Adipose tissue (tissue), 3 donors: Measurements from ENCODE around the gene RIPOR1. TPM values are rescaled to one million over a fixed set of nuclear protein-coding genes. Genes with fewer than 3 reads are reported as not detected.
"Not testable (repeated sequence)": the region's sequence is repeated elsewhere in the genome, so short reads cannot be mapped to it uniquely, and the experiment has no call there.

Source experiments
- H3K27ac ChIP-seq: one replicate; pipeline ENCODE4 v1.5.1; 2013; ENCODE audit warnings: low read depth, low read length
- WGBS, 3 donors: extraction: QIAGEN DNeasy Blood & Tissue Kit; methylation state at CpG; one replicate each; pipeline ENCODE4 v1.1.7; 2013; 5-methylcytosine and 5-hydroxymethylcytosine counted together
- polyA plus RNA-seq, 3 donors: library from polyadenylated mRNA; stranded (reverse); fragments of 200-250 nt; gene quantifications; one replicate each; pipeline ENCODE4 v1.2.3, GENCODE V29; 2013
- donor health status: healthy with polysubstance abuse.
- donor health status: Bipolar disorder and iron deficiency.
- donor health status: healthy.

The RIPOR1 gene, protein sequence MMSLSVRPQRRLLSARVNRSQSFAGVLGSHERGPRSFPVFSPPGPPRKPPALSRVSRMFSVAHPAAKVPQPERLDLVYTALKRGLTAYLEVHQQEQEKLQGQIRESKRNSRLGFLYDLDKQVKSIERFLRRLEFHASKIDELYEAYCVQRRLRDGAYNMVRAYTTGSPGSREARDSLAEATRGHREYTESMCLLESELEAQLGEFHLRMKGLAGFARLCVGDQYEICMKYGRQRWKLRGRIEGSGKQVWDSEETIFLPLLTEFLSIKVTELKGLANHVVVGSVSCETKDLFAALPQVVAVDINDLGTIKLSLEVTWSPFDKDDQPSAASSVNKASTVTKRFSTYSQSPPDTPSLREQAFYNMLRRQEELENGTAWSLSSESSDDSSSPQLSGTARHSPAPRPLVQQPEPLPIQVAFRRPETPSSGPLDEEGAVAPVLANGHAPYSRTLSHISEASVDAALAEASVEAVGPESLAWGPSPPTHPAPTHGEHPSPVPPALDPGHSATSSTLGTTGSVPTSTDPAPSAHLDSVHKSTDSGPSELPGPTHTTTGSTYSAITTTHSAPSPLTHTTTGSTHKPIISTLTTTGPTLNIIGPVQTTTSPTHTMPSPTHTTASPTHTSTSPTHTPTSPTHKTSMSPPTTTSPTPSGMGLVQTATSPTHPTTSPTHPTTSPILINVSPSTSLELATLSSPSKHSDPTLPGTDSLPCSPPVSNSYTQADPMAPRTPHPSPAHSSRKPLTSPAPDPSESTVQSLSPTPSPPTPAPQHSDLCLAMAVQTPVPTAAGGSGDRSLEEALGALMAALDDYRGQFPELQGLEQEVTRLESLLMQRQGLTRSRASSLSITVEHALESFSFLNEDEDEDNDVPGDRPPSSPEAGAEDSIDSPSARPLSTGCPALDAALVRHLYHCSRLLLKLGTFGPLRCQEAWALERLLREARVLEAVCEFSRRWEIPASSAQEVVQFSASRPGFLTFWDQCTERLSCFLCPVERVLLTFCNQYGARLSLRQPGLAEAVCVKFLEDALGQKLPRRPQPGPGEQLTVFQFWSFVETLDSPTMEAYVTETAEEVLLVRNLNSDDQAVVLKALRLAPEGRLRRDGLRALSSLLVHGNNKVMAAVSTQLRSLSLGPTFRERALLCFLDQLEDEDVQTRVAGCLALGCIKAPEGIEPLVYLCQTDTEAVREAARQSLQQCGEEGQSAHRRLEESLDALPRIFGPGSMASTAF
- 10 to 100 TPM; 26.1 to 74.9 (median 61.1) TPM for polyA plus RNA-seq

DNA sequence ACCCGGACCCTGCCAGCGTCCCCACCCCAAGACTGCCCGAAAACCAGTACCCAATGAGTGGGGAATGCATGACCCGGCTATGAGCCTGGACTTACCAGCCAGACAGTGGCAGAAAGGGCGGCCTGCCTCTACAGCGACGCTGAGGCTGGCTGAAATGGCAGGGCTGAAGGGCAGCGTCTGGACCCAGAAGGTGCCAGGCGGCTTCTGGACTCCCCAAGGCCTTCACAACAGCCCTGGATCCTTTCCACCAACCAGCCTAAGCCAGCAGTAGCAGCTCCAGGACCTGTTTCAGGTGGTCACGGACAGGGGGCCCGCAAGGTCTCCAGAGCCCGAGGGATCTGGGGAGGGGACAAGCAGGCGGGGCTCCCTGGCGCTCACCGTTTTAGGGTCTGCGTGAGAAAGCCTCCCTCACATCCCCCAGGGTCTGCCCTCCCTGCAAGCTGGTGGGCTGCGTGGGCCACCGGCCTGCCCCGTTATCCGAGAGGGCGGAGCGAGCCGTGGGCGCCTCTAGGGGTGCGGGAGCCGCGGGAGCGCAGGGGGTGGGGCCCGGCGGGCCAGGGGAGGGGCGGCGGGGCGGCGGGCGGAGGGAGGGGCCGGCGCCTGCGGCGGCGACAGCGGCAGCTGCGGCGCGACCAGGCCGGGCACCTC is at the start of gene RIPOR1:
TSS of gene RIPOR1 (plus strand) at position 608 of the 648 bp plus-strand sequence. CDS start 9,618 bp downstream, outside the sequence.
- H3K27ac ChIP-seq: peak within 1 kb of the TSS; percentile 34
- WGBS, 3 donors: 15 to 25% (median 20%) methylated on average over 27 to 45 of the region's 45 CpGs

DNA sequence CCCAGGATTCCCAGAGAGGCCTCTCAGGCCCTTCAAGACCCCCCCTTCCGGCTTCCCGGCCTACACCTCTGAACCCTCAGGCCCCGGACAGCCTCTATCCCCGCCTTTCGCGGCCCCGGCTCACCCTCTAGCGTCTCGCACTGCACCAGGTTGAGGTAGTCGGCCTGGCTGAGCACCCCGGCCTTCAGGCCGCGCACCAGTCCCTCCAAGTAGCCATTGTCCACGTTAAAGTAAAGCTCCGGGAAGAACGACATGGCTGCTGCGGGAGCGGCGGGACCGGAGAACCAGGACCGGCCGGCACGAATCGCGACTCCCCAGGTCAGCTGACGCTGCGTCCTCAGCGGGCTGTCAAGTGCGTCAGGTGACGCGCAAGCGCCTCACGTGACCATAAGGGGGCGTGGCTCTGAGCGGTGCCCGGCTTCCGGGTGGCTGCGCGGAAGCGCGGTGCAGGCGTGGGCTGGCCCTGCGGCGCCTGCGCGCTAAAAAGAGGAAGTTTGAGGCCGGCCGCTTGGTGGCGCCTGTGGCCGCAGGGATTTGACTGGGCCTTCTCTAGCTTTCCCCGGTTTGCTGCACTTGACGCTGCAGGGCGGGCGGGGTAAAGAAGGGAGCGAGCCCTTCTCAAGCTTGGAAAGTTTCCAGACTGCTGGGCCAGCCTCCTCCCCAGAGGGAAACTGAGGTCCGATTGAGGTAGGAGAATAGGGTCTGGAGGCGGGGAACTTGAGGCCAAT is 47.6 kb upstream of the RIPOR1 start, which contains the start of gene ATP6V0D1:
TSS of gene ATP6V0D1 (minus strand) at position 325 of the 728 bp plus-strand sequence. CDS start at position 254, 71 bp downstream.
- WGBS, 3 donors: 0% methylated on average over 56 to 57 of the region's 57 CpGs

DNA sequence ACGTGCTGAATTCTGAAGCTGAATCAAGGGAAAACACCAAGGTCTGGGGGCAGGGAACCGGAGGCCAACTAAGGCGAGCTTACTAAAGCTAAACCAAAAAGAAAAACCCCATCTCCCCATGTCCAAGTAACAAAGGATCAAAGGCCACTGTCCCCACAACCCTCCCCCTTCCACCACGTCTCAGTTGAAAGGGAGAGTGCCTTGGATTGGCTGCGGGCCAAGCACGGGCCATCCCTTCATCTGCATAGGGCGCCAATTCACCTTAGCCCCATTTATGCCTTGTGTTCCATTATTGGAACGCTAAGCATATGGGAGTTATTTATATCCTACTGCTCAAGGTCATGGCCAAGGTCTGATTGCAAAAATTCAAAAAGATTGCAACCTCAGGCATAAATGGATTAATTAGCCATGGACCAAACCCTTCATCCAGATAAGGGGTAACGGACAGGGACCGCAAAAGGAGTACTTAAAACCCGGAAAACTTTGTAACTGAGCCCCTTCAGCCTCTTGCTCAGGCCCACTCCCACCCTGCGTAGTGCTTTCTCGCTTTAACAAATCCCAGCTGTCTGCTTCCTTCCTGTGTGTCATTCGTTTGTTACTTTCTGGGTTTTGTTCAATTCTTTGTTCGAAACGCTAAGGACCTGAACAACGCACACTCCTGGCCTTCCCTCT is 46.9 kb upstream of the RIPOR1 start:
- WGBS, 3 donors: 7 to 18% (median 7%) methylated on average over 17 of the region's 17 CpGs
- no peak overlapping the region for H3K27ac ChIP-seq

More for the DNA sequence above, 47.6 kb upstream of the RIPOR1 start, which contains the start of gene ATP6V0D1:
- peak within 1 kb of the TSS; percentile 79 for H3K27ac ChIP-seq

DNA sequence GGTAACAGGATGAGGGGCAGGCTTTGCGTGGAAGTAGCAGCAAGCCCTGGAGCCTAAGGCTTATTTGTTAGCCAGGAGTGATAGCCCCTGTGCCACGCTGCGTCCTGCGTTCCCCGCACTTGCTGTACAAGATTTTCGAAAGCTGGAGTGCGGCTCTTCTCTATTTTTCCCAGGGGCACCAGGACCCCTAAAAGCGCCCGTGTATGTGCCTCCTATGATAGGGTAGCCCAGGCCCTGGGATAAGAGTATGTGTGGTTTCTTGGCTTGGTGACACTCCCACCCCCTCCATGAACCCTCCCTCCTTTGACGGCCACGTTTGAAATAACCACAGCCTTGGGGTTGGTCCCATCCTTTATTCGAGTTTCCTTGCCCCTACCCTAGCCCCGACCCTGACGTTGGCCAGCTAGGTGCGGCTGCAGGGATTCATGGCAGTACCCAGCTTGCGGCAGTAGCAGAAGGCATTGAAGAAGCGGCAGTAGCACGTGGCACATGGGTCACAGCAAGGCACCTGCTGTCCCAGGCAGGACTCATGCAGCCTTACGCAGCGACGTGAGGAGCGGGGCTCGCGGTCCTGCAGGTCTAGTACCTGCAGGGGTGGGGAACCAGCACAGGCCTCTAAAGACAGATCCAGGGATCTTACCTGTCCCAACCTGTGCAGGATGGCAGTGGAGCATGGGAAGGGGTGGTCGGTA is 46.2 kb upstream of the RIPOR1 start:
- 67 to 77% (median 71%) methylated on average over 25 of the region's 25 CpGs for WGBS, 3 donors
- no peak overlapping the region for H3K27ac ChIP-seq

DNA sequence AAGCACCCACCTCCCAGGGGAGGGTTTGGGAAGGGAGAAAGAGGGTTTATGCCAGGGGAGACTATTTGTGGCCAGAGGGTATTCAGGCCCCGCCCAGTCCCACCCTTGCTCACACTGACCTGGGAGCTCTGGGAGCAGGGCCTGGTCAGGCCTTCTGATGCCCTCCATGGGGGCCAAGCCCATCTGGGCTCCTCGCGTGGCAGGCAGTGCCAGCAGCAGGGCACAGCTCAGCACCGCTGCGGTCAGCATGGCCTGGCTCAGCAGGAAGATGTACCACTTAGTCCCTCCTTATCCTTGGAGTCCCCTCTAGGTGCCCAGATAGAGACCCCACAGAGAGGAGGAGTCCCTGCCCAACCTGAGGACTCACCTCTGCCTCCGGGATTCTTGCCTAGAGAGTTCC is 45.5 kb upstream of the RIPOR1 start, which contains the start of gene AGRP:
TSS of gene AGRP (minus strand) at position 398 of the 400 bp plus-strand sequence. CDS start at position 249, 149 bp downstream.
- no peak within 1 kb of the TSS for H3K27ac ChIP-seq
- 95 to 96% (median 96%) methylated on average over 6 of the region's 6 CpGs for WGBS, 3 donors

DNA sequence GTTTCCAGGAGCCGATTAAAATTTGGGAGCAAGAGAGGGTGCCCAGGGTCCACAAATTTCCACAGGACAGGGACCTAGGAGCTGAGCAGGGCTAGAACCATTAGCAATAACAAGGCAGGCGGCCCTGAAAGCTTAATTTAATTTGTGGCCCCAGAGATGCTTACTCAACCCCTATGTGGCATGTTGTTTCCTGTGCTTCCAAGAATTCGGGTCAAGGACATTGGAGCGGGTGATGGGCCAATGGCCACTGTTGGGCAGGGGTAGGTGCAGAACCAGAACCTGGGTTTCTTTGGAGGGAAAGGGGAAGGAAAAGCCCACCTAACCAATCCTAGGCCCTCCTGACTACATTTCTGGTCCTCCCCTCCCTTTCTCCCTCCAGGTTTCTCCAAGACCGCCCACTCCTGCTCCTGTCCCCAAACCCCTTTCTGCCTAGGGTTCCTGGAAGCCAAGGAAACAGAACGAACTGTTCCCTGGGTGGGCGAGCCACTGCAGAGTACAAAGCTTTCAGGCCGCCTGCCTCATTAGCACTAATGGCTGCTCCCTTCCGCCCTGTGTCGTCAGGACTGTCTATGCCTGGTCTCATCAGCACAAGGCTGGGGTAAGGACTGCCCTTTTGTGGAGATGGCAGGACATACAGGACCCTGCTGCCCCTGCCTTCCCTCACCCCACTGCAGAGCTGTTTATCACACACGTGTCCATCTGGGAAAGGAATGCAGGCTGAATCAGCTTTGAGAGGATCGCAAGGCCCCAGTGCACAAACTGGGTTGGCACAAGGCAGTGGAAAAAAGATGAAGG is 44.7 kb upstream of the RIPOR1 start:
- H3K27ac ChIP-seq: no peak overlapping the region
- WGBS, 3 donors: 82 to 90% (median 86%) methylated on average over 12 of the region's 12 CpGs

DNA sequence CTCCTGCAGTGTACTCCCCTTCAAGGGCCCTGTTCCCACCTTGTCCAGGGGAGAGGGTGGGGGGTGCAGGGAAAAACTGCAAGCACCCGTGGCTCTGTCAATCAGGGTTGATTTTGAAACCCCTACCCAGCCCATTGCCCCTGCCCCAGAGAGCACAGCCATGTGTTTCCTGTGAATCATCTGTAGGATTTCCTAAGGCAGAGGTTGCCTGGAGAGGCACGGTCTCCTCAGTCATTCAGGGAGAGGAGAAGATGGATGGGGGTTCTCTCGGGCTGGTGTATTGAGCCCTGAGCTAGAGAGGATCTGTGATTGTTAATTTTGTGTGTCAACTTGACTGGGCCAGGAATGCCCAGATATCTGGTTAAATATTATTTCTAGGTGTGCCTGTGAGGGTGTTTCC is 41.8 kb upstream of the RIPOR1 start:
- 36 to 78% (median 58%) methylated on average over 3 of the region's 3 CpGs for WGBS, 3 donors
- H3K27ac ChIP-seq: no peak overlapping the region

DNA sequence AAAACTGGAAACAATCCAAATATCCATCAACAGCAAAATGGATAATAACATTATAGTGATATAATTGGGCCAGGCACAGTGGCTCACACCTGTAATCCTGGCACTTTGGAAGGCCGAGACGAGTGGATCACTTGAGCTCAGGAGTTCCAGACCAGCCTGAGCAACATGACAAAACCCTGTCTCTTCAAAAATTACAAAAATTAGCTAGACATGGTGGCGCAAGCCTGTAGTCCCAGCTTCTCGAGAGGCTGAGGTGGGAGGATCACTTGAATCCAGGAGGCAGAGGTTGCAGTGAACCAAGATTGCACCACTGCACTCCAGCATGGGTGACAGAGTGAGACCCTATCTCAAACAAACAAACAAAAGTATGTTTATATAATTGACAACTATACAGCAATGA is 41.1 kb upstream of the RIPOR1 start:
- not testable (repeated sequence) for H3K27ac ChIP-seq
- 72 to 90% (median 83%) methylated on average over 4 of the region's 4 CpGs for WGBS, 3 donors

DNA sequence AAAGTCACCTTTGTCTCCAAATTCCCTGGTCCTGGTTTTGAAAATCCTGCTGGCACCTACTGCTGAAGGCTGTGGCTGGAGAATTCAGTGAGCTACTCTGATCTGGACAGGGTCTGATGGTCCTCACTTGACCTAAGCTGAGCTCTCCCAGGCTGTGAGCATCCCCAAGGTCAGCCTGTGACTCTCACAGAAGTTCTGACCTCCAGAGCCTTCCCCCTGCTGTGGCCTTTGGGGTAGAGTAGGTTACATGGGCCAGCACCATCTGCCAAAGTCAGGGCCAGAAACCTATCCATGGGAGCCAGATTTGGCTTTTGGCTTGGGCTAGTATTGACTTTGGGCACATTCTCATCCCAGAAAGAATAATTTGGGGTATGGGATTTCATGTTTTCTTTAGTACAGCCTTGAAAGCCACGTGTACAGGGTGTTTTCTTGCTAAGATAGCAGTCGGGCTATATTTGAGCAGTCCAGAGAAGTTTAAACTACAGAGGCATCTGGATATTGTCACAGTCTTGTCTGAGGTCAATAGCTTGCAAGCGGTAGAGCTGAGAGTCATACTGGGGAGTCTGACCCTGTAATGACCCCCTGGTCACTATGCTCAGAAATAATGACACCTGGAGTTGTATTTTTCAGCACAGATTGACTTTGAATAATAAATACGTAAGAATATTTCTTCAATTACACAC is 39.1 kb upstream of the RIPOR1 start:
- WGBS, 3 donors: 43 to 61% (median 56%) methylated on average over 4 of the region's 4 CpGs
- peak overlapping the region; percentile 60 for H3K27ac ChIP-seq

DNA sequence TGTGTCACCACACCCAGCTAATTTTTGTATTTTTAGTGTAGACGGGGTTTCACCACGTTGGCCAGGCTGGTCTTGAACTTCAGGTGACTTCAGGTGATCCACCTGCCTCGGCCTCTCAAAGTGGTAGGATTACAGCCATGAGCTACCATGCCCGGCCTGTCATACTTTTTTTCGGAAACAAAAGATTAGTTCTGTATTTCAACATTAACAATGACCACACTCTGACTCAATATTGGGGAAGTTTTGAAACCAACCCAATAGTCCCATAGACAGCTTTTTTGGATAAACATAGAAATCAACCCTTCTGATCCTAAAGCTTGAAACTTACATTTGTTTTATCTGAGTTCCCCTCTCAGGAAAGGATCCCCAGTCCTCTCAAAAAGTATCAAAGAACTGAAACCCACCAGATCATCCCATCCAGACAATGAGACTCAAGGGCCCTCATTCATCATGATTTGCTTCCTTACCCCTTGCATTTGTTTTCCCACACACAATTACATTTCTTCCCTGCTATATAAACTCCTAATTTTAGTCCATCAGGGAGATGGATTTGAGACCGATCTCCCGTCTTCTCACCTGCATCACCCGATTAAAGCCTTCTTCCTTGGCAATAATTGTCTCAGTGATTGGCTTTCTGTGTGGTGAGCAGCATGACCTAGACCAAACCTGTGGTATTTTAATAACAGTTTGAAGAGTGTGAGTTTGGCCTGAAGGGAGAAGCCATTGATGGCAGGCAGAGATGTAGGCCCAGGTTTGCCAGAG is 38.1 kb upstream of the RIPOR1 start:
- no peak overlapping the region for H3K27ac ChIP-seq
- 66 to 84% (median 66%) methylated on average over 8 of the region's 8 CpGs for WGBS, 3 donors

DNA sequence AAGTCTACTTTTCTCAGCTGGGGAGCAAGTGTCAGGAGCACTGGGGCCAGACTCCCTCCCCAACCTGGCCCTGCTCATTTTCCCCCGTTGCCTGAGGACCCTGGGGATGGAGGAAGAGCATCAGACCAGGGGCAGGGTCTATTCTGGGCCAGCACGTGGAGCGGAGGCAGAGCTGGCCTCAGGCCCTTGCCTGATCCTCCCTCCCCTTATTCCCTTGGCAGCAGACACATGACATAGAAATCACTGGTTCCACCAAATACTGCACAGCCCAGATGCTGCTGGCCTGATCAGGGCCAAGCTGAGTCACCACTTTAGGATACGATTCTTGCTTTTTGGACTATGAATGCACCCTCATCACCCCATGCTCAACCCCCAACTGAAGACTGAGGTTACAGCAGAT is 29.5 kb upstream of the RIPOR1 start:
- 53 to 75% (median 59%) methylated on average over 4 of the region's 4 CpGs for WGBS, 3 donors

DNA sequence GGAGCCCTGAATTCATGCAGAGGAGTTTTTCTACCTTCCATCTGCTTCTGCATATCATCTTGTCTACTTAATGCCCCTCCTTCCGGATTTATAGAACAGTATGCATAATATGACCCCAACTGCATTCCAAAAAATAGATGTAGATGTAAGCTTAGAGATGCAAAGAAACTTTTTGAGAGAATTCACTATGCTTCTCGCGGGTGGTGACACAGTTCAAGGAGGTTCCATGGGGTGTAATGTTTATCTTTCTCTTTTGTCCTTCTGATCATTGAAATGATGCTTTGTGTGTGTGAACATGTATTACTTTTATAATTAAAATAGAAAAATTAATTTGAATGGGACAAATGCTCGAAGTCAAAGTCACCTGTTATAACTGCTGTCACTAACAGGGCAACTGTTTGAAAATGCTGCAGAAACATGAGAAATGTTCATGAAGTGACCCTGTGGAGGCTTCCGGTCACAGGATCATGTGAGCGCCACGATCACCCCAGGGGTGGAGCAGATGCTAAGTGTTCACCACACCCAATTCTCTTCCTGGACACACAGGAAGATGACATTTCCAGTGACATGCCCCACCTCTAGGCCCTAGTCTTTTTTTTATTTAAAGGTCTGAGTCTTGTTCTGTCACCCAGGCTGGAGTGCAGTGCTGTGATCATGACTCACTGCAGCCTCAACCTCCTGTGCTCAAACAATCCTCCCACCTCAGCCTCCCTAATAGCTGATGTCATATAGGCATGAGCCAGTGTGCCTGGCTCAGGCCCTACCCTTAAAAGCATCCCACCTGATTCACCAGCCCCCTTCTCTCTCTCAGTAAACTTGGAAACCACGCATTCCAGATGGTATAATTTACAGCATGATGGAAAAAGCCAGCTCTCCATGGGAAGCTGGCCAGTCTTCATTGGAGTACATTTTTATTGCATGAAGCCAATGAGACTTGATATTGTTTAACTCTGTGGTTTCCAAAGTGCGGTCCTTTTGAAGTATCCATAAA is 24.3 kb upstream of the RIPOR1 start:
- H3K27ac ChIP-seq: no peak overlapping the region
- 63 to 75% (median 63%) methylated on average over 9 of the region's 9 CpGs for WGBS, 3 donors

More for the DNA sequence above, 29.5 kb upstream of the RIPOR1 start:
- H3K27ac ChIP-seq: no peak overlapping the region

DNA sequence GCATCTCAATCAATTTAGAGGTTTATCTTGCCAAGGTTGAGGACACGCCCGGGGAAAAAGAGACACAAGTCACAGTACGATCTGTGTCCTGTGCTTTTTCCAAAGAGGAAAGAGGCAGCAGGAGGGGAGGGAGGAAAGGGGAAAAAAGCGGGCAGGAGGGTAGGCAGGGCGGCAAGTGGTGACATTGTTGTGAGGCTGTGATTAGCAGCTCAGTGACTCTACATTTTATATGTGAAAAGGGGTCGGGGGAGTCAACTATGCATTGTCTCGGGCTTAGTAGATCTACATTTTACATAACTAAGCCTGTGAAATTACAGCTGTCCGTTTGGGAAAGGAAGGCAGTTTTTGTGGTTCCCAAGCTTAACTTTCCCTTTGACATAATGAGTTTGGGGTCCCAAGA is 22.2 kb upstream of the RIPOR1 start:
- WGBS, 3 donors: 73 to 75% (median 74%) methylated on average over 8 of the region's 8 CpGs
- no peak overlapping the region for H3K27ac ChIP-seq
